Measurements from ENCODE around the gene POU6F1.
"Not testable (repeated sequence)": the region's sequence is repeated elsewhere in the genome, so short reads cannot be mapped to it uniquely, and the experiment has no call there.

POU6F1 gene

DNA sequence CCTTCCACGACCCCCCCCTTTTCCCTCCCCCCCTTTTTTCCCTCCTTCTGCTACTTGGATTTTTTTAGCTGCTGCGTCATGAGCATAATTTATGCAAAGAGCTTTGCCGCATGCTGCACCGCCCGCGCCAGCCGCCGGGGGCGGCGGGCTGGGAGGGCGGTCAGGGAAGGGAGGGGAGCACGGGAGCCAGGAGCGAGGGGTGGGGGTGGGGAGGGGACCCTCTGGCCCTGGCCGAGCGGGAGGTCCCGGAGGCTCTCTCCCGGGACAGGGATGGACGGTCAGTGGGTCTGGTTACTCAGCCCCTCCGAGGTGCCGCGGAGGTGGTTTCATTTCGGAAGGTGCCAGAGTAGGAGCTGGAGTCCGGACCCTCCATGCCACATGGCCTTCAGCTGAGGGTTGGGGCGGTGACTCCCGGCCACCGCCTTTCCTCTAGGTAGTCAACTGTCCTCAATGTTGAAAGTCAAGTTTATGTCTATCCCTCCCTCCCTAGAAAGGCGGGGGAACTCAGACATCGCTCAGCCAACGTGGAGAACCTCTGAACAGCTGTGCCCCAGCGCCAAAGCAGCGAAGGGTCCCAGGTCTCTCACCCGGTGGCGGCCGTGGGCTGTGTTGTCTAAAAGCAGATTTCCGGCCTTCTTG lies at the start of gene POU6F1:
Gene POU6F1, minus strand, starts transcription at position 95 of the 639 bp plus-strand sequence. CDS start 11,226 bp downstream, outside the sequence.
- in situ Hi-C loops (cut with HindIII; ENCODE audit: low sequenced_read_pairs) = no loop called here
- peak; percentile 55 for DNase-seq (ENCODE audit: low read depth)
- TF ChIP-seq, protein P1, sequence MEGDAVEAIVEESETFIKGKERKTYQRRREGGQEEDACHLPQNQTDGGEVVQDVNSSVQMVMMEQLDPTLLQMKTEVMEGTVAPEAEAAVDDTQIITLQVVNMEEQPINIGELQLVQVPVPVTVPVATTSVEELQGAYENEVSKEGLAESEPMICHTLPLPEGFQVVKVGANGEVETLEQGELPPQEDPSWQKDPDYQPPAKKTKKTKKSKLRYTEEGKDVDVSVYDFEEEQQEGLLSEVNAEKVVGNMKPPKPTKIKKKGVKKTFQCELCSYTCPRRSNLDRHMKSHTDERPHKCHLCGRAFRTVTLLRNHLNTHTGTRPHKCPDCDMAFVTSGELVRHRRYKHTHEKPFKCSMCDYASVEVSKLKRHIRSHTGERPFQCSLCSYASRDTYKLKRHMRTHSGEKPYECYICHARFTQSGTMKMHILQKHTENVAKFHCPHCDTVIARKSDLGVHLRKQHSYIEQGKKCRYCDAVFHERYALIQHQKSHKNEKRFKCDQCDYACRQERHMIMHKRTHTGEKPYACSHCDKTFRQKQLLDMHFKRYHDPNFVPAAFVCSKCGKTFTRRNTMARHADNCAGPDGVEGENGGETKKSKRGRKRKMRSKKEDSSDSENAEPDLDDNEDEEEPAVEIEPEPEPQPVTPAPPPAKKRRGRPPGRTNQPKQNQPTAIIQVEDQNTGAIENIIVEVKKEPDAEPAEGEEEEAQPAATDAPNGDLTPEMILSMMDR (IDR thresholded peaks at IDR 0.05; ENCODE audit: low read depth, low read length, missing control alignments) = peak; percentile 61
- H3K4me3 ChIP-seq (ENCODE audit: low read depth, low read length) = peak within 1 kb of the TSS; percentile 56

DNA sequence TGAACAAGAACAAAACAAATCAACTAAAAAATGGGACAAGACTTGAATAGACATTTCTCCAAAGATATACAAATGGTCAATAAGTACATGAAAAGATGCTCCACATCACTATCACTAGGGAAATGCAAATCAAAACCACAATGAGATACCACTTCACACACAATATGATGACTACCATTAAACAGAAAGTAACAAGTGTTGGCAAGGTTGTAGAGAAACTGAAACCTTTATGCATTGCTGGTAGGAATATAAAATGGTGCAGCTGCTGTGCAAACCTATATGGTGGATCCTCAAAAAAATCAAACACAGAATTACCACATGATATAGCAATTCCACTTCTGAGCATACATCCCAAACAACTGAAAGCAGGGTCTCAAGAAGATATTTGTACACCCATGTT lies 47.2 kb upstream of the POU6F1 start:
- H3K4me3 ChIP-seq (ENCODE audit: low read depth, low read length) = no peak overlapping the region
- in situ Hi-C loops (cut with HindIII; ENCODE audit: low sequenced_read_pairs) = no loop called here
- TF ChIP-seq, protein P1 (IDR thresholded peaks at IDR 0.05; ENCODE audit: low read depth, low read length, missing control alignments) = no peak
- no peak for DNase-seq (ENCODE audit: low read depth)

DNA sequence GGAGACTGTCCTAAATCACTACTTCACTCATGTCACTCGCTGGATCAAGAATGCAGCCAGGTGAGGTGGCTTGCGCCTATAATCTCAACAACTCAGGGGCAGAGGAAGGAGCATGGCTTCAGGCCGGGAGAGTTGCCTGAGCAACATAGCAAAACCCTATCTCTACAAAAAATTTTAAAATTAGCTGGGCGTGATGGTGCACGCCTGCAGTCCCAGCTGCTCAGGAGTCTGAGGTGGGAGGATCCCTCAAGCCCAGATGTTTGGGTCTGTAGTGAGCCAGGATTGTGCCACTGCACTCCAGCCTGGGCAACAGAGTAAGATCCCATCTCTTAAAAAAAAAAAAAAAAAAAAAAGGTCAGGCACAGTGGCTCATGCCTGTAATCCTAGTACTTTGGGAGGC lies 46.4 kb upstream of the POU6F1 start:
- no peak for DNase-seq (ENCODE audit: low read depth)
- in situ Hi-C loops (cut with HindIII; ENCODE audit: low sequenced_read_pairs) = no loop called here
- TF ChIP-seq, protein P1 (IDR thresholded peaks at IDR 0.05; ENCODE audit: low read depth, low read length, missing control alignments) = no peak
- H3K4me3 ChIP-seq (ENCODE audit: low read depth, low read length) = no peak overlapping the region

GRCh38 chr12:51263341-51263740 lies 45.5 kb upstream of the POU6F1 start:
- DNase-seq (ENCODE audit: low read depth) = no peak
- TF ChIP-seq, protein P1 (IDR thresholded peaks at IDR 0.05; ENCODE audit: low read depth, low read length, missing control alignments) = no peak
- in situ Hi-C loops (cut with HindIII; ENCODE audit: low sequenced_read_pairs) = no loop called here
- H3K4me3 ChIP-seq (ENCODE audit: low read depth, low read length) = no peak overlapping the region

DNA sequence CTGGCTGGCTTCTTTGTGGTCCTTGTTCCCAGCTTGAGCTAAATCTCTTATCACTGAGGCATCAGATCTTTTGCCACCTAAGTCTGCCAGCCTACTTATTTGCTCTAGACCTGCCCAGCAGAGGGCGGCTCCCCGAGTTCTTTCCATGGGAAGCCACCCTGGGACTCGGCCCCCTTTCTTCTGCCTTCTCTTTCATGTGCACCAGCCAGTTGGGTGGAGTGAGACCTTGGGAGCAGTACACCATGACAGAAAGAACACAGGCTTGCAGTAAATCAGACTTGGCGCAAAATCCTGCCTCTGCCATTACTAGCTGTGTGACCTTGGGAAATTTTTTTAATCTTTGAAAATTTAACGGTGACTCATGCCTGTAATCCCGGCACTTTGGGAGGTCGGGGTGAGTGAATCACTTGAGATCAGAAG lies 44.9 kb upstream of the POU6F1 start:
- no peak for DNase-seq (ENCODE audit: low read depth)
- no peak overlapping the region for H3K4me3 ChIP-seq (ENCODE audit: low read depth, low read length)
- in situ Hi-C loops (cut with HindIII; ENCODE audit: low sequenced_read_pairs) = no loop called here
- TF ChIP-seq, protein P1 (IDR thresholded peaks at IDR 0.05; ENCODE audit: low read depth, low read length, missing control alignments) = peak; percentile 28

GRCh38 chr12:51259600-51259999 lies 41.7 kb upstream of the POU6F1 start:
- H3K4me3 ChIP-seq (ENCODE audit: low read depth, low read length); in situ Hi-C loops (cut with HindIII; ENCODE audit: low sequenced_read_pairs); DNase-seq (ENCODE audit: low read depth): not testable (repeated sequence)

DNA sequence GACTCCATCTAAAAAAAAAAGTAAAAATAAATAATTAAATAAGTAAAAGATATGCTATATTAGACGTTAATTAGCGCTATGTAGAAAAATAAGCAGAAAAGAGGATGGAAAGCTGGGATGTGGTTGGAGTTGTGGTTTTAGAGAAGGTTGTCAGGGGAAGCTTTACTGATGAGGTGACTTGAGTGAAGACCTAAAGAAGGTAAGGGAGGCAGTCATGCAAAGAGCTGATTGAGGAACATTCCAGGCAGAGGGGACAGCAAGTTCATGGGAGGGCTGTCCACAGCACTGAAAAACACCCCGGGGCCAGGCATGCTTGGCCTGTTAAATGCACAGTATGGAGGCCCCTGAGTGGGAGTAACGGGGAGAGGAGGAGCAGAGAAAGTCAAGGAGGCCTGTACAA lies 36.7 kb upstream of the POU6F1 start:
- H3K4me3 ChIP-seq (ENCODE audit: low read depth, low read length) = no peak overlapping the region
- TF ChIP-seq, protein P1 (IDR thresholded peaks at IDR 0.05; ENCODE audit: low read depth, low read length, missing control alignments) = no peak
- no peak for DNase-seq (ENCODE audit: low read depth)
- in situ Hi-C loops (cut with HindIII; ENCODE audit: low sequenced_read_pairs) = no loop called here
